ENCODE data around the gene SAPCD1.

SAPCD1 gene

GRCh38 chr6:31795616-31796298 lies 33.3 kb downstream of the SAPCD1 start, which contains the start of gene VARS1:
TSS of gene VARS1 (minus strand) at chr6:31795752. CDS start at chr6:31795217, 535 bp downstream.
- TF ChIP-seq CTCF (IDR thresholded peaks at IDR 0.05) = peak; percentile 70

GRCh38 chr6:31796993-31797385 lies 34.5 kb downstream of the SAPCD1 start:
- no peak for TF ChIP-seq CTCF (IDR thresholded peaks at IDR 0.05)

- no peak for TF ChIP-seq CTCF (IDR thresholded peaks at IDR 0.05)
Measured at GRCh38 chr6:31797588-31797987, 35.1 kb downstream of the SAPCD1 start.

GRCh38 chr6:31799781-31800180 lies 37.3 kb downstream of the SAPCD1 start:
- no peak for TF ChIP-seq CTCF (IDR thresholded peaks at IDR 0.05)

GRCh38 chr6:31805939-31806469 lies 43.5 kb downstream of the SAPCD1 start:
- TF ChIP-seq CTCF (IDR thresholded peaks at IDR 0.05) = no peak

- peak; percentile 23; the same call in 1 of the 2 replicates for TF ChIP-seq CTCF (IDR thresholded peaks at IDR 0.05)
Measured at GRCh38 chr6:31806470-31807272, 44.2 kb downstream of the SAPCD1 start, which contains the start of gene LSM2. TSS of gene LSM2 (minus strand) at chr6:31806966. CDS start at chr6:31806757, 209 bp downstream.

GRCh38 chr6:31811645-31812044 lies 49.2 kb downstream of the SAPCD1 start:
- no peak for TF ChIP-seq CTCF (IDR thresholded peaks at IDR 0.05)

Data from LNCAP (cell line).